GM18505 (cell line): Measurements from ENCODE around the gene HBP1.
"Not testable (repeated sequence)": the region's sequence is repeated elsewhere in the genome, so short reads cannot be mapped to it uniquely, and the experiment has no call there.

Source experiments
- ATAC-seq: cut with Tn5 transposase; IDR thresholded peaks from one replicate; pipeline ENCODE4 v1.9.1; 2021; ENCODE audit not compliant: unreplicated experiment
- POLR2A ChIP-seq: IDR thresholded peaks from 4 replicates; pipeline ENCODE4 v1.6.1; 2011; ENCODE audit warnings: borderline replicate concordance; ENCODE audit not compliant: insufficient read depth, insufficient read length; ENCODE audit errors: extremely low read depth

HBP1 gene

GRCh38 chr7:107208563-107208962 lies 39.8 kb downstream of the HBP1 start:
- no peak for TF ChIP-seq POLR2A
- ATAC-seq = no peak

DNA sequence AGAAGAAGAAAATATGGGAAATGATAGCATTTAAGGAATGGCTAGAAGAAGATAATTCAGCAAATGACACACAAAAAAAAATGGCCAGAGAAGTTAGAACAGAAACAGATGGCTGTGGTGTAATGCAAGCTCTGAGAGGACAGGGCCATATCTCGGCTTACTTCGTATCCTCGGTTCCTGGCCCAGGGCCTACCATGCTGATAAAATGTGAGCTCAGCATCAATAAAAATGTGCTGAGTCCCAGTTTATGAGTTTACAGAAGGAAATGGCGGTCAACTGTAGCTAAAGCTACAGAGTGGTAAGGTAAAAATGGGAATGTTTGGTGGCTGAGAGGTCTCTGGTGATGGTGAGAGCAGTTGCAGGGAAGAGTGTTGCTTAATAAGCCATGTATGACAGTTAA lies 40.8 kb downstream of the HBP1 start:
- no peak for TF ChIP-seq POLR2A
- no peak for ATAC-seq

DNA sequence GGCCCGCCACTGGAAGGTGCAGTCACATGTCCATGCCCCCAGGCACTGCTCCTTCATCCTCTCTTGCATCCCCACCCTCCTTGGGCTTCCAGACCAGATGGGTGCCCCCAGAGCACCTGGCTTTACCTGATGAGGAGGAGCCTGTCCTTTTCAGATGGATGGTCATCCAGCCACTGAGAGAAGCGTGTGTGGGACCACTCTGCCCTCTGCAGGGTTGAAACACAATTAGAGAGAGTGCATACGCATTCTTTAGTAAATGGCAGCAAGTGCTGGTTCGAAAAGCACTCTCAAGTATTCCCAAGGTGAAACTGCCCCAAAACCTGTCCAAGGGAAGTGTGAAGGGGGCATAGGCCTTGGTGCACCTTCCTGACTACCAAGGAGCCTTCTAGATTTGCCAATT lies 41.6 kb downstream of the HBP1 start:
- TF ChIP-seq POLR2A = no peak
- no peak for ATAC-seq

GRCh38 chr7:107212725-107213124 lies 43.9 kb downstream of the HBP1 start:
- ATAC-seq = no peak
- TF ChIP-seq POLR2A = no peak

GRCh38 chr7:107213193-107213788 lies 44.5 kb downstream of the HBP1 start:
- no peak for TF ChIP-seq POLR2A
- ATAC-seq = no peak

DNA sequence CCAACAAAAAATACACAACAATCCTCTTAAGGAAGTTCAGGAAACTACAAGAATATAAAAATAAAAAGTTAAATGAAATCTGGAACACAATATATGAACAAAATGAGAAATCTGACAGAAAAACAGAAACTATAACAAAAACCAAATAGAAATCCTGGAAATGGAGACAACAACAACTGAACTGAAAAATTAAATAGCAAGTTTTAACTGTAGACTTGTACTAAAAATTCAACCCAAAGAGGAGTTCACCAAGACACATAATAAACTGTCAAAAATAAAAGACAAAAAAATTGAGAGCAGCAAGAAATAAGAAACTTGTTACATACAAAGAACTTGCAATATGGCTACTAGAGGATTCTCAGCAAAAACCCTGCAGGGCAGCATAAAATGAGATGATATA lies 45.1 kb downstream of the HBP1 start:
- no peak for TF ChIP-seq POLR2A
- ATAC-seq = no peak

GRCh38 chr7:107219563-107220244 lies 50.9 kb downstream of the HBP1 start:
- TF ChIP-seq POLR2A = no peak
- ATAC-seq = no peak

- no peak for ATAC-seq
- TF ChIP-seq POLR2A = no peak
These were observed 51.6 kb downstream of the HBP1 start for GRCh38 chr7:107220356-107220755.

DNA sequence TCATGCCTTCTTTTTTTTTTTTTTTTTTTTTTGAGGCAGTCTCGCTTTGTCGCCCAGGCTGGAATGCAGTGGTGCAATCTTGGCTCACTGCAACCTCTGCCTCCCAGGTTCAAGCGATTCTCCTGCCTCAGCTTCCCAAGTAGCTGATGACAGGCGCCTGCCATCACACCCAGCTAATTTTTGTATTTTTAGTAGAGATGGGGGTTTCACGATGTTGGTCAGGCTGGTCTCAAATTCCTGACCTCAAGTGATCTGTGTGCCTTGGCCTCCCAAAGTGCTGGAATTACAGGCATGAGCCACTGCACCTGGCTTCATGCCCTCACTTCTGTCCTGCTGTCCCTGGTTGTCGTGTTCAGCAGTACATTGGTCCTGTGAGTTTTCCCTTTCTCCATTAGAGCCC lies 52.0 kb downstream of the HBP1 start:
- not testable (repeated sequence) for ATAC-seq

DNA sequence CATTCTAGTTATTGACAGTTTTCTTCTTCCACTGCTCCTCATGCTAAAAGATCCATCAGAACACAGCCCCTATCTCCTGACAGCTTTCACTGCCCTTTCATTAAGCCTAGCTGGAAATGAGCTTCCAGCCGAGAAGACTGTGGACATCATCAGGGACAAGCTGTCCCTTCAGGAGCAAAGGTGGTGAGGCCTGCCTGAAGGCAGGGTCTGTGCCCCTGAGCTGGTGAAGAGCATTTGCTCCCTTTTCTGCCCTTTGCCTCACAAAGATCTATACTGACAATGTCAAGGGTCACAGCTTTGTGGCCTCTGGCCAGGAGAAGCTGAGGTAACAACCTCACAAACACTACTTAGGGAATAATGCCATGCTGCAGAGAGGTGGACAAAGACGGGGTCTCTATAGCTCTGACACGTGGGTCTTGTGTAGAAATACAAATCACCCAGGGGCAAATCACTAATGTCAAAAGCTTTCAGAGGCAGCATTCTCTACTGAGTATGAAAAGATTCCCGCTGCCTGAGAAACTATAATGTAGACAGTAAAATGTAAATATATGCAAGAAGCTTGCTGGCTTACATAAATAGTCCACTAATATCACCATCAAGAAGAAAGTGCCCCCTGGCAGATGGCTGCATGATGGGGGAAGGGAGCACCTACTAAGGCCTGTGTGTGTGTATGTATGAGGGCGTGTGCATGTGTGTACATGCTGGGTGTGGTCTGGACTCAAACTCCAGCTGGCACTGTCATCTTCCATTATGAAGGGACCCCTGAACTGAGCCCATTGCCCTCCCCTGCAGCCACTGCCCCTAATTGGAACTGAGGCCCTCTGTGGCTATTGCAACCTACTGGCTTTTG lies 55.8 kb downstream of the HBP1 start:
- ATAC-seq = no peak
- TF ChIP-seq POLR2A = no peak

GRCh38 chr7:107228291-107228690 lies 59.5 kb downstream of the HBP1 start:
- ATAC-seq = no peak
- no peak for TF ChIP-seq POLR2A

GRCh38 chr7:107230334-107230733 lies 61.5 kb downstream of the HBP1 start:
- no peak for TF ChIP-seq POLR2A
- ATAC-seq = no peak

GRCh38 chr7:107232568-107233090 lies 63.8 kb downstream of the HBP1 start:
- no peak for ATAC-seq
- TF ChIP-seq POLR2A = no peak

- TF ChIP-seq POLR2A = no peak
- ATAC-seq = no peak
These were observed 64.4 kb downstream of the HBP1 start for GRCh38 chr7:107233174-107233573.
